NCI-H1417 (cell line): Measurements from ENCODE around the gene TMBIM1.
A peak's percentile ranks its signal among the peaks of the same experiment; 100 is the strongest.

ENCODE experiments used
- DNase-seq, 3 experiments: peaks; one replicate each; lab custom pipeline; 2025; lab: John Stamatoyannopoulos, UW

TMBIM1 gene

DNA sequence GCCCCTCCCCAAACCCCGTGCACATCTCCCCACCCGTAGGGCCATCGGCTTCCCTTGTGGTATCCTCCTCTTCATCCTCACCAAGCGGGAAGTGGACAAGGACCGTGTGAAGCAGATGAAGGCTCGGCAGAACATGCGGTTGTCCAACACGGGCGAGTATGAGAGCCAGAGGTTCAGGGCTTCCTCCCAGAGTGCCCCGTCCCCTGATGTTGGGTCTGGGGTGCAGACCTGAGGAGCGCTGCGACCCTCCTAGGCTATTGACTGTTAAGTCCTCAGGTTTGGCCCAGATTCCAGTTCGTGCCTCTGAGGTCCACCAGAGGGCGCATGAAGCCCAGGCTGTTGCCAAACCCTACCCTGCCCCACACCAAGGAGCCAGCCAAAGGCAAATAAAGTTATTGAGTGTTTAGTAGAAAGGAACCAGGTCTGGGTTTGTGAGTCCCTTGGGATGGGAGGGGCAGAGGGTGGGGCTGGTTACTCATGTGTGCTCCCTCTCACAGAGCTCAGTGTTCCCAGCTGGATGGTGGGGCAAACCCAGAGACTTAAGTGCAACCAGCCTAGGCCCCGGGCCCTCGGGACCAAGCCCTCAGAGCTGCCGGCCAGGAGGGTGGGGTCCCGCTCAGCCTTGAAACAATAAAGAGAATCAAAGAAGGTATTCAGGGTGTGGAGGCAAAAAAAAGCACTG, 19.6 kb downstream of the TMBIM1 start:
- DNase-seq = peak; percentile 32 to 72 (median 72)

DNA sequence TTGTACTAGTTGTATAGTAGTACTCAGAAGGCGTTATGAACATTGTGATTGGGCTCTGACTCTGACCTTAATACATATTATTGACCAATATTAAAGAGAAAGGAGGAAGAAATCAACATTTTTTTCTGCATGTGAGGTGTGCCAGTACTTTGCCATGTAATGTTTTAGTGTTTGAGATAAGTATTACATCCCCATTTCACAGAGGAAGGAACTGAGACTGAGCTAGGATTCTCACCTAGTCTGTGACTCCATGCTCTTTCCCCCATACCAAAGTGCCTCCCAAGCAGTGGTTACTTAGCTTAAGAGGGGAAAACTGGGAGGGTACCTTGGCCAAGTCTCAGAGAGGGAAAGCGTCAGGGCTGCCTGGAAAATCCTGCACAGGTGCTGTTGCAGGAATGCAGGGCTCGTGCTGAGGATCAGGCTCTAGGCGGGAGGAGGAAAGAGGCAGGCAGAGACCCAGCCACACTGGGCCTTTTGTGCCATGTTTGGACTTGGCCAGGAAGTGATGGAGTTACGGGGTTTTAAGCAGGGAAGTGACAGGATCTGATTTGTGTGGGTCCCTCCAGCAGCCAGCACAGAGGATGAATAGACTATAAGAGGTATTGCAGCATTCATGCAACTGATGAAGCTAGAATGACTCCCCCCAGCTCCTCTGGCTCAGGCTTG, 20.3 kb downstream of the TMBIM1 start:
- no peak for DNase-seq

DNA sequence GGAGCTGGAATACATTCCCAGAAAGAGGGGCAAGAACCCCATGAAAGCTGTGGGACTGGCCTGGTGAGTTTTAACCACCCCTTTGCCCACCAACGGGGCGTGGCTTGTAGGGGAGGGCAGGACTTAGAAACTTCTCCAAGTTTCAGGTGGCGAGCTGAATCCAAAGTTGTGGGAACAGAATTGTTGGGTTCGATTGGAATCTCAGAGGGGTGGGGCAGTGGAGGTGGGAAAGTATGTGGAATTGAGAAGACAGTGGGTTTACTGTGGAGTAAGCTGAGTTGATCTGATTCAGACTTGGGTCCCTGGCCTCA, 20.9 kb downstream of the TMBIM1 start:
- DNase-seq = no peak

DNA sequence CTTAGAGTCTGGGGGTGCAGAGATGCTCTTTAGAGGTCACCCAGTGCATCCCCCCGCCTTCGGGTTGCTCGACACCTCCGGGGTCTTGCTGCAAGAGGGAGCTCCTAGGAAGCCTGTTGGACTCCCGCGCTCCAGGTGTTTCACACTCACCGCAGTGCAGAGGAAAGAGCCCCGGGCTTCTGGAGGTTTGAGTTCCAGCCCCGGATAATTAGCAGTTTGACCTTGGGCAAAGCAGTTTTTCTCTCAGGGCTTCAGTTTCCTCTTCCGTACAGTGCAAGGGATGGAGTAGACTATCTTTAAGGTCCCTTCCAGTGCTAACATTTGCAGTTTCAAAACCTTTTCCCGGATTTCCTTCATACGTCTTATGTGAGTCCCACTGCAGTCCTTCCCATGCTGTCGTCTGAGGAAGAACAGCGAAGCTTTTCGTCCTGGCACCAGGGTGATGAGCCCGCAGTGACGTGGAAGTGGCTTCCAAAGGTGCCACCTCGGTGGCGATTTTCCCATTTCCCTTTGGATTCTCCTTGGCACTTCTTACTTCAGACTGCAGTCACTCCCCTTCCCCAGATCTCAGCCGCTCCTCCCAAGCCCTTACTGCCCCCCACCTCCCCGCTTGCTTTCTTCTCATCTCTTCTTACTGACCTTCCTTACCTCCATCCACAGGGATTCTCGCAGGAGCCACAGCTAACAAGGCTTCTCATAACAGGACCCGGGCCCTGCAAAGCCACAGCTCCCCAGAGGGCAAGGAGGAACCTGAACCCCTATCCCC, 21.4 kb downstream of the TMBIM1 start:
- DNase-seq = peak in 2 of 3 experiments; percentile 71 to 74

DNA sequence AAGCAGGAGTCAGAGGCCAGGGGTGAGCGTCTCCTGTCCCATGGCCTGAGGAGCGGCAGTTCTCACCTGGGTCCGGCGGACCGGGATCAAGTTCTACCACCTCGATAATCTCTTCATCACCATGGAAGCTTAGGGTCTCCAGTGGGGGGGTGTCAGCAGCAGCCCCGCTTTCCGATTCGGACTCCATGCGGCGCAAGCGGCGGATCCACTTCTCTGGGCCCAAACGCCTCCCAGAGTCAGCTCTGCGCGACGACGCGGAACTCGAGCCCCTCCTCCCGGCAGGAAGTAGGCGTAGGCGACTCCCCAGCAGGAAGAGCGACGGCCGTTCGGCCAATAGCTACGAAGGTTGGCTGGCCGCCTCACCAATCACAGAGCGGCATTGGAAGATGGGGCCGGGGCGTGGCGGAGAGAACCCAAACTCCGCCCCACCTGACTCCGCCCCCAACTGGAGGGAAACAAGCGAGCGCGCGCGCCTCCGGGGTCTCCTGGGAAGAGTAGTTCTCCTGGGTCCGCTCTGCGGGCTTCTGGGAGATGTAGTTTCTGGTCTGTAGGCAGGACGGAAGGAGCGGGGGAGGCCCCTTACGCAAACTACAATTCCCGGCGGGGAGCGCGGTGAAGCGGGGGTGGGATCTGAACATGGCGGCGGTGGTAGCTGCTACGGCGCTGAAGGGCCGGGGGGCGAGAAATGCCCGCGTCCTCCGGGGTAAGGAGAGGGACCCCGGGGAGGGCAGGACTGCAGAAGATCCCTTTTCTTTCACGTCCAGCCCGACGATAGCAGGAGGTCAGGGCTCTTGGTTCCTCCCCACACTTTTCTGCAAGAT, 22.2 kb downstream of the TMBIM1 start, which contains the start of the genes AAMP and PNKD:
Gene AAMP (minus strand): TSS at position 238 of the 821 bp plus-strand sequence. CDS start 51 bp downstream, at position 187.
Gene PNKD (plus strand): TSS at position 620 of the 821 bp plus-strand sequence. CDS start 17 bp downstream, at position 637.
- DNase-seq = peak; percentile 97 to 100 (median 99)

DNA sequence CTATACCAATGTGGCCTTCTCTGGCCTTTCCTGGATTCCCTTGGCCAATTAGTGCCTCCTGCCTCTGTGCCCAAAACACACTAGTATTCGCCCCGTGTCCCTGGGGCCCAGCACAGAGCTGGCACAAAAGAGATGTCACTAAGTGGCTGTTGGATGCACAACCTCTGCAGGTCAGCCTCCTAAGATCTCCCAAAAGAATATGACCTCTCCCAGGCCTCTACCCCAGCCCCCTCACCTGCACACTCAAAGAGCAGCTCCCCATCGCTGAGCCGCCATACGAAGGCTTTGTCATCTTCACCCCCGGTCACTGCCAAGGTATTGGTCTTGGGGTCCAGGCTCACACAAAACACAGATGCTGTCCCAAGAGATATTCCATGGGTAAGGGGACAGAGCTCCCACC, 25.0 kb downstream of the TMBIM1 start:
- DNase-seq = no peak

DNA sequence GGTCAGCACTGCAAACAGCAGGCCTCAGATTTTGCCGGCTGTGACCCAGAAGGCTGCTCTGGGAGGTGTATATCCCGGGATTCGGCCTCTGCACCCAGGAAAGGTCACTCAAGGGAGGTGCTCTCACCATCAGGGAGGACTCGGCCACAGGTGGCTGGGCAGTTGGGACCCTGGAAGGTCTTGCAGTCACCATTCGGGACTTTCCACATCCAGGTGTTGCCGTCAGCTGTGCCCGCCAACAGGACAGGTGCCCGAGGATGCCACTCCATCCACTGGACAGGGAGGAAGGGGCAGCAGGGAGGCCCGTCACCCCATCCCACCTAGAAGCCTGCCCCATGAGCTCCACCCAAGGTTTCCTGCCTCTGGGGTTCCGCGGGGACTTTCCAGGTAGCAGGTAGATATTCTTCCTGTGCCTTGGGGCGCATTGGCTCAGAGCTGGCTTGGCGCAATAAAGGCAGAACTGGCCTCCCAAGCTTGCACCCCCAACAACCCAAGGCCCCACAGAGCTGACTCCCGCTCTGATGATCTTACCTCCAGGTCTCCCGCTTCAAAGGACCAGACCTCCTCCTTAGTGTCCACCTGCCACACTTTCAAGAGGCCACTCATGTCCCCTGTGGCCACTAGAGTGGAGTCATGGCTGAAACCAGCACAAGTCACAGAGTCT, 25.9 kb downstream of the TMBIM1 start:
- no peak for DNase-seq

DNA sequence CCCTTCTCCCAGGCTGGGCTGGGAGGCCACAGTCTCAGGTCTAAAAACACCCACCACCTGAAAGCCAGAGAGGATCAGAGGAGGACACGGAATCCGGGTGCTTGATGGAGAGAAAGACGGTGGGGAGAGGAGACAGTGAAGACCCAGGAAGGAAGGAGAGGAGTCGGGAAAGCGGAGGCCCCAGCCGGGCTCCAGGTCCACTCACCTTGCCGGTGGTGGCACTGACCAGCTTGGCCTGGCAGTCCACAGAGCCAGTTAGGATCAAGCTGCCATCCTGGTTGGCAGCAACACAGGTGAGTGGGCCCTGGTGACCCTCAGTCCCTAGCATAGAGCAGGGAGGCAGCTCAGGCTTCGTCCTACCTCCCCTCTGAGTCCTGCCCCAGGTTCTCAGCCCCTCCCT, 26.7 kb downstream of the TMBIM1 start:
- no peak for DNase-seq

DNA sequence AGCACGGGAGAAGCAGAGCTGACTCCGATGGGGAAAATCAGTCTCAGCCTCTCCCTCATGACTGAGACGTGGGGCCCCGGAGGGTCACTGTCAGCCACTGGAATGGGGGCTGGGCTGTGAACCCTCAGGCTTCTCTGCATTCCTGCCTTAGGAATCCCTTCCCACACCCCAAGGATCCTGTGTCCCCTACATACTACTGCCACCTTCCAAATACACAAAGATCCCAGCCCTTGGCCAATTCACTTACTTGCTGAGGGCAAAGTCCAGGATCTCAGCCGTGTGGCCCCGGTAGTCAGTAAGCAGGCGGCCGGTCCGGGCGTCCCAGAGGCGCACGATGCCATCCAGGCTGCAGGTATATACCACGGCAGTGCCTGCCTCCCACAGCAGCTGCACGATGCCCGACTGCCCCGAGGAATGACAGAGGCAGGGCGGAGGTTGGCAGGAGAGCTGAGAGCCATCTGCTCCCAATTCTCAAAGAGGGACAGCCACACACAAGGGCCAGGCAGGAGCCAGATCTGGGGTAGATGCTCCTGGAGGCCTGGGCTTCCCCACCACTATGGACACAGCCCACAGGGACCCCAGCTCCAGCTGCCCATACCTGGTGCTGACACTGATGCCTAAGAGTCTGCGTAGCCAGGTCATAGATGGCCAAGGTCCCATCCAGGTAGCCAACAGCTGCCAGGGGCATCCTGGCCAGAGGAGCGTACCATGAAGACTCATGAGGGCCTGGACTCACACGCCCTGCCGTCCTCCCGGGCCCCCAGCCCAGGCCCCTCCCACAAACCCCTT, 27.3 kb downstream of the TMBIM1 start:
- DNase-seq = no peak

DNA sequence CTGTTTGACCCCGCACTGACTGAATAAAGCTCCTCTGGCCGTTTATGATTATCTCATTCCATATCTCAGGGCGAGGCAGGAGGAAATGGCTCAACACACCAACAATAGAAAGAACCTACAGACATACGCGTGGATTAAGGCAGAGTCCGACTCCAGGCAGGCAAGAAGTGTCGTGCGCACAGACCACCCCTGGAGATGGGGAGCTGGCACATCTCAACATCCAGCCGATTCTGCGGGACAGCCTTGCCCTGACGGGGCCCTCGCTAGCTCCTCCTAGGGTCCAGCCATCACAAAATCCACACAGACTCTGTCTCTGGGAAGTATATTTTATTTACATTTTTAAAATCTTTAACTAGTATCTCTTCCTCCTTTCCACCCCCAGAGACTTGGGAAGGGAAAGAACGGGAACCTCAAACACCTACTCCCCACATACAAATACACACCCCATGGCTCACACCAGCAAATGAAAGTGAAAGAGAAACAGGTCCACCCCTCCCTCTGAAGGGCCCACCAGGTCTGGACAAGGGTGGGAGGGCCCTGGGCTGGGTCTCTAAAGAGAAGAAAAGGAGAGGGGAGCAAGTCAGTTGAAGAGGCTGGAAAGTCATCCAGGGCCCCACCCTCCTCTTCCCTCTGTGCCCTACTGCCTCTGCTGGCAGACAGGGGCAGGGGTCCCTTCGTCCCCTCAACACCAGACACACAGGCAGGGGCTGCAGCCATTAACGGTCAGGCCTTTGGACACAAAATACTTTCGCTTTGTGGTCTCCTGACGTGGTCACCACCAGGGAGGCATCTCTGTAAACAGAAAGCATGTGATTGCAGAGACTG, 28.3 kb downstream of the TMBIM1 start:
- DNase-seq = no peak

DNA sequence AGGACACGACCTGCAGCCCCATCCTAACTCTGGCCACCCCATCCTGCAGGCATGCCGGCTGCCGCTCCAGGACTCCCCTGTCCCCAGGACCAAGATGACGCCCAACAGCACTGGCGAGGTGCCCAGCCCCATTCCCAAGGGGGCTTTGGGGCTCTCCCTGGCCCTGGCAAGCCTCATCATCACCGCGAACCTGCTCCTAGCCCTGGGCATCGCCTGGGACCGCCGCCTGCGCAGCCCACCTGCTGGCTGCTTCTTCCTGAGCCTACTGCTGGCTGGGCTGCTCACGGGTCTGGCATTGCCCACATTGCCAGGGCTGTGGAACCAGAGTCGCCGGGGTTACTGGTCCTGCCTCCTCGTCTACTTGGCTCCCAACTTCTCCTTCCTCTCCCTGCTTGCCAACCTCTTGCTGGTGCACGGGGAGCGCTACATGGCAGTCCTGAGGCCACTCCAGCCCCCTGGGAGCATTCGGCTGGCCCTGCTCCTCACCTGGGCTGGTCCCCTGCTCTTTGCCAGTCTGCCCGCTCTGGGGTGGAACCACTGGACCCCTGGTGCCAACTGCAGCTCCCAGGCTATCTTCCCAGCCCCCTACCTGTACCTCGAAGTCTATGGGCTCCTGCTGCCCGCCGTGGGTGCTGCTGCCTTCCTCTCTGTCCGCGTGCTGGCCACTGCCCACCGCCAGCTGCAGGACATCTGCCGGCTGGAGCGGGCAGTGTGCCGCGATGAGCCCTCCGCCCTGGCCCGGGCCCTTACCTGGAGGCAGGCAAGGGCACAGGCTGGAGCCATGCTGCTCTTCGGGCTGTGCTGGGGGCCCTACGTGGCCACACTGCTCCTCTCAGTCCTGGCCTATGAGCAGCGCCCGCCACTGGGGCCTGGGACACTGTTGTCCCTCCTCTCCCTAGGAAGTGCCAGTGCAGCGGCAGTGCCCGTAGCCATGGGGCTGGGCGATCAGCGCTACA, 29.4 kb downstream of the TMBIM1 start:
- DNase-seq = no peak

DNA sequence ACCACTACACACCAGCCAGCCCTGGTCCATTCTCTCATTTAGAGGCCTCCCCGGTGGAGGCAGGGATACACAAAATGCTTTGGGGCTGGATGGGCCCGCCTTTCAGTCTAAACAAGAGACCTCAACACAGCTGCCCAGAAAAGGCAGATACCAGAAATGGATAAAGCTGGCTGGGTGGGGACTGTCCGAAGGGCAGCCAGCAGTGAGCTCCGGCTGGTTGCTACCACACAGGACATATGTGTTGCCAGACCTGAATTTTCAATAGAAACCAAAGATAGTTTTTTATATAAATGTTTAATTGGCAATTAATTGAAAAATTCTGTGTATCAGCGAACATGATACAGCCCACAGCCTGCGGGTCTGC, 30.1 kb downstream of the TMBIM1 start:
- no peak for DNase-seq

DNA sequence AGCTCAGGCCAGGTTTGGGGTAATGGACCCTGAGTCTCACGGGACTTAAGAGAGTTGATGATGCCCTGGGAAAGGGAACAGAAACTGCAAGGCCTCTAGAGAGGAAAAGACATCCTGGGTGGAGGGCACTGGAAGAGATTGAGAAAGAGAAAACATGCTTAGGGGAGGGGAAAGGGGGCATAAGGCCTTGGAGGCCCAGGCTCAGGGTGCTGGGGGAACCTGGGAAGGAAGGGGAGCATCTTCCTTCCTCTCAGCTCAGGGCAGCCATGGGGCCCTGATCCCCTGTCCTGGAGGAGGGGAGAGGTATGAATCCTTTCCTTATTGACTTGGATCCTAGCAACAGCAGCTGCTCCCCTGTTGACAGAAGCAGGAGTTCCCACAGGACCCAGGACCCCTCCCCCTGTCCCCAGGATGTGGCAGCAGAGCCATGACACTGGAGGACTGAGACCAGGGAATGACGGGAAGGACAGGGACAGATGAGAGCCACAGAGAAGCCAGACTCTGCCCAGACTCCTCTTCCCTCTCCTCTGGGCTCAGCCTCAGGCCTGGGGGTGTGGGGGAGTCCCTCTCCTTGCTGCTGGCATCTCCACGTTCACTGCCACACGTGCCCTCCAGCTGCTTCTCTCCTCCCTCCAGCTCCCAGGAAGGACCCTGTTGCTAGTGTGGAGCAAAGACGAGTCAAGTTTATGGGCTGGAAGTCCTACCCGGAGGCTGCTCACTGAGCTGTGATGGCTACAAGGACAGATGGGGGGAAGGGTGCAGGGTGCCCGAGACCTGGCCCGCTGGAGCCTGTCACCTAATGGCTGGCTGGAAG, 30.7 kb downstream of the TMBIM1 start:
- peak in 2 of 3 experiments; percentile 23 to 33 for DNase-seq

DNA sequence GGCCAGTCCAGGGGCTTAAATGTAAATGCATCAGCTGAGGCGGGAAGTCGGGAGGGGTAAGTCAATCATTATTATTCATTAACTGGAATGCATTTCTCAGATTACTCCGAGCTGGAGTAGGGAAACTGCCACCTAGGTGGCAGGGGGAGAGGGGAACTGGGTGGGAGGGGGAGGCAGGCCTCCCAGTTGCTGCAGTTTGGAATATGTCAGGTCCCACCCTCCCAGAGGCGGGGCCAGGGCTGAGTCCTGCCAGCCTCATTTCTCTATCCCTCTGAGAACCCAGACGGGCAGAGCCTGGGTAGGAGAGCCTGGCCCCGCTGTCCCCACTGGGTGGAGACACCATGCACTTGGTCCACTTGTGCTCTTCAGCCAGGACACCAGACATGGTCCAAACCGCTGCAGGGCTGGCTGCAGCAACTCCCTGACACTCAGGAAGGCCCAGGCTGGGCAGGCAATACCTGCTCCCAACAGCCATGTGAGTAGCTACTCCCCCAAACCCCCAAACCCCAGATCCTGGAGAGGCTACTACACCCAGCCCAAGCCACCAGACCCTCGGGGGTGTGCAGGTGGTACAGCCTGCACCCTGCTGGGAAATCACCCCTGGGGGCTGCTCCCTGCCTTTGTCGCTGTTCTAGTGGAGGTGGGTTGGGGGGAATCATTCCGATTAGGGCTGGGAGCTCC, 31.4 kb downstream of the TMBIM1 start, which contains the start of gene GPBAR1:
Gene GPBAR1 (plus strand): TSS at position 274 of the 681 bp plus-strand sequence. CDS start 1,710 bp downstream, outside the sequence.
- no peak for DNase-seq

DNA sequence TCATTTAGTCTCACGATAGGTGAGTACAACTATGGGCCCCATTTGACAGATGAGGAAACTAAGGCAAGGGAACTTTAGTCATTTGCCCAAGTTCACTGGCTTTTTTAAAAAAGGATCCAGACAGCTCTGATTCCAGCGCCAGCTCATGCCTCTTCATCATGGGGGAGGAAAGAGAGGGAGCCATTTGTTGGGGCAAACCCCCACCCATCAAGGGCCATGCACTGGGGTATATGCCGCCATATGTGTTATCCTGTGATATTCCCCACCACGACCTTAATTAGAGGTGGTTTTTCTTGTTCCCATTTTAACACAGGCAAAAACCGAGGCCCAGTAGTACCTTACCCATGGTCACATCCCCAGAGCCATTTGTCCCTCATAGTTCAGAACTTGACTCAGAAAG, 32.1 kb downstream of the TMBIM1 start:
- DNase-seq = no peak

DNA sequence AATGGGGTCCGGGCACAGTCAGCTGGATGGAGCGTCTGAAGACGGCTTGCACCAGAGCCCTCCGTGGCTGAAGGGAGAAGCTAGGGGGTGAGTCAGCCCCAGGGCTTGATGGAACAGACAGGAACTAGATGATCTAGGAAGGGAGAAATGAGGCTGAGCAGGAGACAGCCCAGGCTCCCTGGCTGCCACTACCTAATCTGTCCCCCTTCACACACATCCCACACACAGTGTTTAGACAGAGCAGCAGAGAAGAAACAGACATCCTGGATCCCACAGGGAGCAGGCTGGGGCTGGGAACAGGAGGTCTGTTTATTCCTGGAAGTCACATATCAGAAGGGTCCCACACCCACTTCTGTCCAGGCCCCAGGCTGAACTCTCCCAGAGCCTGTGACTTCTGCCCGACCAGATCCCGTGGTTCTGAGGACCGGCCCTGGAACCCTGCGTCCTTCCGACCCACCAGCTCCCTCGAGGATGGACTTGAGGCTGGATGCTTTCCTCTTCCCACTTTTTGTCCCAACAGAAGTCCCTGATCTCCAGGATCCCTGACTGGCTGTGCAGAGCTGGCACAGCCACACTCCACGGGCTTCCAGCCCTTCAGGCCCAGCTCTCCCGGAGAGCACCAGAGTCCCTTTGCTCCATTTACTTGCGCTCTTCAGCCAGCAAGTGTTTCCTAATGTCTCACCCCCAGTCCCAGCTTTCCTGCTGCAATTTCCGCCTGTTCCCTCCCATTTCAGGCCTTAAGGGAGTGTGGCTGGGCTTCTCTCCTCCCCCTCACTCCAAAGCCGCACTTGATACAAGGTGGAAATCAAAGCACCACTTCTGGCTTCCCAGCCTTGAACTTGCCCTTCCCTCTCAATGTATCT, 33.0 kb downstream of the TMBIM1 start:
- DNase-seq = peak in 1 of 3 experiments; percentile 20
